ENCODE results near the gene L2HGDH. TPM values are rescaled to one million over a fixed set of nuclear protein-coding genes. Genes with fewer than 3 reads are reported as not detected.

L2HGDH gene
- total RNA-seq, 1 experiment from 2014 or later, result 22.6 TPM

DNA sequence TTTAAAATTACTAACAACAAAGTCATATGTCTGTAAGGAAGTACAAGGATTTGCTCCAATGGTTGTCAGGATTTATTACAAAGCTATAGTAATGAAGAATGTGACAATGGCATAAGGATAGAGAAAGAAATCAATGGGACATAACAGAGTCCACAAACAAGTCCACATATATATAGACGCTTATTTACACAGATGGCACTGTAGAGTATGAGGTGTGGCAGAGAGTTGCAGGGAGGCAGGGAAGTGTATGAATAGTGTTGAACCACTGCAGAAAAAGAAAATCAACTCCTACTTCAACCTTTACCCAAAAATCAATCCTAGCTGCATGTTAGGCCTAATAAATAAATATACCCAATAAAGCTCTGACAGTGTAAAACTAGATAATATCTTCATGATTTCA lies 102.0 kb downstream of the L2HGDH start:
- Mint-ChIP-seq H3K9me3 (no peaks in the 10 kb centered on the region), H3K27ac (no peak overlapping the region), H3K27me3 (ENCODE audit: low read depth) (no peaks in the 10 kb centered on the region), H3K4me3 (no peak overlapping the region), H3K4me1 (peaks cover 2 to 3% of the 10 kb centered on the region in 2 experiments; a peak in 3 of 4 replicates), H3K36me3 (ENCODE audit: insufficient read depth in 1 of 3, low read depth in 3 of 3) (no peaks in the 10 kb centered on the region)
- peaks cover 3% of the 10 kb centered on the region for H3K79me1 ChIP-seq (ENCODE audit: insufficient read depth, low read depth, low read length, poor library complexity, severe bottlenecking)
- no peaks in the 10 kb centered on the region for H3K4me1 ChIP-seq (ENCODE audit: insufficient read depth, low read length)
- no peak overlapping the region for H3T11ph ChIP-seq (ENCODE audit: low read length)
- WGBS (ENCODE audit: extremely low coverage, insufficient read length, low lambda C conversion rate), result no CpG with 5 or more reads among the region's 1 CpG
- no peak overlapping the region for H3K4me2 ChIP-seq (ENCODE audit: insufficient read depth, insufficient read length, low read length)
- TF ChIP-seq, protein P1, sequence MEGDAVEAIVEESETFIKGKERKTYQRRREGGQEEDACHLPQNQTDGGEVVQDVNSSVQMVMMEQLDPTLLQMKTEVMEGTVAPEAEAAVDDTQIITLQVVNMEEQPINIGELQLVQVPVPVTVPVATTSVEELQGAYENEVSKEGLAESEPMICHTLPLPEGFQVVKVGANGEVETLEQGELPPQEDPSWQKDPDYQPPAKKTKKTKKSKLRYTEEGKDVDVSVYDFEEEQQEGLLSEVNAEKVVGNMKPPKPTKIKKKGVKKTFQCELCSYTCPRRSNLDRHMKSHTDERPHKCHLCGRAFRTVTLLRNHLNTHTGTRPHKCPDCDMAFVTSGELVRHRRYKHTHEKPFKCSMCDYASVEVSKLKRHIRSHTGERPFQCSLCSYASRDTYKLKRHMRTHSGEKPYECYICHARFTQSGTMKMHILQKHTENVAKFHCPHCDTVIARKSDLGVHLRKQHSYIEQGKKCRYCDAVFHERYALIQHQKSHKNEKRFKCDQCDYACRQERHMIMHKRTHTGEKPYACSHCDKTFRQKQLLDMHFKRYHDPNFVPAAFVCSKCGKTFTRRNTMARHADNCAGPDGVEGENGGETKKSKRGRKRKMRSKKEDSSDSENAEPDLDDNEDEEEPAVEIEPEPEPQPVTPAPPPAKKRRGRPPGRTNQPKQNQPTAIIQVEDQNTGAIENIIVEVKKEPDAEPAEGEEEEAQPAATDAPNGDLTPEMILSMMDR (conservative IDR thresholded peaks at IDR 0.05), result no peak
- H3K23ac ChIP-seq (ENCODE audit: insufficient read length, low read depth, low read length), result no peak overlapping the region
- no peak overlapping the region for H3K14ac ChIP-seq (ENCODE audit: insufficient read depth, low read length)
- no peak overlapping the region for H2AK5ac ChIP-seq (ENCODE audit: insufficient read length, low read length)
- DNase-seq, result no peak
- H2BK120ac ChIP-seq (ENCODE audit: low read depth, low read length, poor library complexity, severe bottlenecking), result no peak overlapping the region
- H3K23me2 ChIP-seq (ENCODE audit: insufficient read length, low read depth, low read length, poor library complexity, severe bottlenecking), result no peaks in the 10 kb centered on the region
- H4K20me1 ChIP-seq (ENCODE audit: control insufficient read depth, insufficient read depth, insufficient read length), result no peaks in the 10 kb centered on the region
- no peak overlapping the region for H3K4ac ChIP-seq (ENCODE audit: low read depth, low read length)
- no peak overlapping the region for H3K9ac ChIP-seq (ENCODE audit: extremely low read depth, insufficient read length, low read length)
- H4K91ac ChIP-seq (ENCODE audit: insufficient read length, low read depth, low read length), result no peak overlapping the region
- H3K79me2 ChIP-seq (ENCODE audit: insufficient read depth, low read length), result no peaks in the 10 kb centered on the region
- no peak overlapping the region for H4K8ac ChIP-seq (replicated peaks; ENCODE audit: insufficient read length, low read depth, low read length)
- H3K56ac ChIP-seq (ENCODE audit: insufficient read length, low read depth, low read length), result no peak overlapping the region
- no peak overlapping the region for H2BK20ac ChIP-seq (ENCODE audit: low read depth, low read length, poor library complexity, severe bottlenecking)
- no peak overlapping the region for H2BK12ac ChIP-seq (ENCODE audit: insufficient read length, low read depth, low read length)
- H3K9me3 ChIP-seq (ENCODE audit: control insufficient read depth, low read depth, low read length), result no peaks in the 10 kb centered on the region
- no peaks in the 10 kb centered on the region for H3K27me3 ChIP-seq (ENCODE audit: insufficient read depth, low read length)
- no peak overlapping the region for H3K18ac ChIP-seq (ENCODE audit: insufficient read length, low read depth, low read length)
- no peak overlapping the region for H4K5ac ChIP-seq (ENCODE audit: insufficient read length, low read depth, low read length)
- no peak overlapping the region for H2AFZ ChIP-seq (ENCODE audit: low read length)
- no peak overlapping the region for H2BK15ac ChIP-seq (ENCODE audit: low read depth, low read length)
- no peak overlapping the region for H2BK5ac ChIP-seq (ENCODE audit: insufficient read length, low read length)
- no peak overlapping the region for H3K27ac ChIP-seq (ENCODE audit: insufficient read length, low read depth, low read length)

Data from H9 (cell line).